H1 (cell line): ENCODE data around the gene IRGC. TPM values are rescaled to one million over a fixed set of nuclear protein-coding genes. Genes with fewer than 3 reads are reported as not detected.

Source experiments
- CHD2 ChIP-seq: IDR thresholded peaks from 2 replicates; pipeline ENCODE4 v1.6.1; 2012; ENCODE audit warnings: low read length, improper control_type of control experiment
- CHD7 ChIP-seq: fragments of 300-600 bp; sonication (generic); IDR thresholded peaks from 2 replicates; pipeline ENCODE4 v1.7.1; 2012; ENCODE audit warnings: low read length, moderate library complexity, mild to moderate bottlenecking, inconsistent platforms; ENCODE audit not compliant: insufficient replicate concordance
- CTBP2 ChIP-seq: IDR thresholded peaks from 2 replicates; pipeline ENCODE4 v1.7.0; 2011; ENCODE audit warnings: borderline replicate concordance, mild to moderate bottlenecking, moderate library complexity, mixed read lengths, low read length; ENCODE audit not compliant: insufficient read depth, insufficient read length
- CTCF ChIP-seq, 3 experiments: IDR thresholded peaks; 1 replicate in 2 of 3; 2 replicates in 1 of 3; pipeline versions ENCODE4 v1.5.1 to v1.6.1; 2011; ENCODE audit warnings: low read length in 3 of 3, mild to moderate bottlenecking in 3 of 3, inconsistent platforms in 2 of 3, low read depth in 1 of 3, moderate library complexity in 1 of 3; ENCODE audit not compliant: insufficient read depth in 1 of 3; ENCODE audit errors: control extremely low read depth in 1 of 3
- FOSL1 ChIP-seq: IDR thresholded peaks from 2 replicates; pipeline ENCODE4 v1.6.1; 2011; ENCODE audit warnings: mild to moderate bottlenecking, low read depth, low read length, moderate library complexity; ENCODE audit not compliant: insufficient read depth
- SP1 ChIP-seq: IDR thresholded peaks from 2 replicates; pipeline ENCODE4 v1.6.1; 2011; ENCODE audit warnings: low read depth, low read length
- SP4 ChIP-seq: IDR thresholded peaks from 2 replicates; pipeline ENCODE4 v1.6.1; 2012; ENCODE audit warnings: low read length, inconsistent platforms
- TAF1 ChIP-seq: IDR thresholded peaks from 2 replicates; pipeline ENCODE4 v1.6.1; 2011; ENCODE audit warnings: mild to moderate bottlenecking, low read depth, low read length
- polyA plus RNA-seq, 7 experiments: library from polyadenylated mRNA; depleted of rRNA in 3 of 7; stranded (reverse) in 5 of 7; unstranded in 2 of 7; fragments of >200 nt in 5 of 7; fragments of 200-250 nt in 2 of 7; gene quantifications; 1 replicate in 5 of 7; 2 replicates in 1 of 7; 4 replicates in 1 of 7; pipeline versions ENCODE4 v1.2.1 to v1.2.3, GENCODE V29; 2011 to 2013; ENCODE audit warnings: missing spikeins in 2 of 7, mixed read lengths in 2 of 7
- total RNA-seq: library from RNA; stranded (reverse); fragmentation: NEBNext Ultra II Directional; extraction: Animal tissue kit (Norgen Biotek cat#: 25700); gene quantifications from 2 replicates; pipeline ENCODE4 v1.2.1, GENCODE V29; 2021

IRGC gene
- total and polyA plus RNA-seq, 2 of the 8 experiments (the other 6 are each of a cell fraction or from before 2014, with no cell fraction given): not detected

DNA sequence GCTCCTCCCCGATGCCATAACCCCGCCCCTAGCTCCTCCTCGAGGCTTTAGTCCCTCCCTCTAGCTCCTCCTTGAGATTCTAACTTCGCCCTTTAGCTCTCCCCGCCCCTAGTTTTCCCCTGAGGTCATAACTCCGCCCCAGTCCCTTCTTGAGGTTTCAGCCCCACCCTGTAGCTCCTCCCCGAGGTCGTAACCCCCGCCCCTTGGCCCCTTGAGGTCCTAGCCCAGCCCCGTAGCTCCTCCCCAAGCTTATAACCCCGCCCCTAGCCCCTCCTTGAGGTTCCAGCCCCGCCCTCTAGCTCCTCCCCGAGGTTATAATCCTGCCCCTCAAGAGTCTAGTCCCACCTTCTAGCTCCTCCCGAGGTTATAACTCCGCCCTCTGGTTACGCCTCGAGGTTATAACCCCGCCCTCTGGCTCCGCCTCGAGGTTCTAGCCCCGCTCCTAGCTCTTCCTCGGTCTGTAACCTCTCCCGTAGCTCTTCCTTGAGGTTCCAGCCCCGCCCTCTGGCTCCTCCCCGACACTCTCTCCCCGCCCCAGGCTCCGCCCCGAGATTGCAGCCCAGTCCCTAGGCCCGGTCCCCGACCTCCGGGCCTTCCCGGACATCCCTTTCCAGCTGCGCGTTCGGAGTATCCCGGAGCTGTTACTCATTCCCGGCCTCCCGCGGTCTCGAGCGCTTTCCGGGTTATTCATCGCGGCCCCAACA lies 47.3 kb upstream of the IRGC start (continued):
- TF ChIP-seq CHD7: no peak
- TF ChIP-seq CHD2: no peak
- peak; percentile 71; the same call in 1 of the 2 replicates for TF ChIP-seq SP1
- no peak; a peak in 1 of 4 replicates for TF ChIP-seq CTCF (IDR thresholded peaks at IDR 0.05; ENCODE audit: control extremely low read depth in 1 of 3, insufficient read depth in 1 of 3, low read depth in 1 of 3, low read length in 3 of 3)
- TF ChIP-seq TAF1: 0 out of 2 replicates have a peak, but pooled peaks have one; percentile 53
- no peak for TF ChIP-seq SP4
- no peak for TF ChIP-seq FOSL1
- TF ChIP-seq CTBP2: no peak
